A549 (cell line): Measurements from ENCODE around the gene FLII. TPM values are rescaled to one million over a fixed set of nuclear protein-coding genes. Genes with fewer than 3 reads are reported as not detected.

ENCODE experiments used
- ATAC-seq, 2 experiments: fragments of 200-7000 bp in 1 of 2; fragments of >200 bp in 1 of 2; cut with Nextera tagmentation in 1 of 2; cut with Tn5 transposase in 1 of 2; 3 replicates each; pipeline versions ENCODE4 v1.8.0 to v1.9.1; 2018 to 2020; ENCODE audit warnings: mild to moderate bottlenecking in 1 of 2, moderate library complexity in 1 of 2
- CTCF ChIA-PET: fragments of 300-600 bp; sonication (Branson Sonifier 250); formaldehyde crosslinking; extraction: SDS; loops from one replicate; lab custom pipeline; 2021; ENCODE audit warnings: antibody characterized with exemption, inconsistent platforms; lab: Yijun Ruan, JAX
- POLR2A ChIA-PET: fragments of 350-600 bp; formaldehyde crosslinking; extraction: SDS; loops from one replicate; lab custom pipeline; 2021; ENCODE audit warnings: antibody characterized with exemption, inconsistent platforms; lab: Yijun Ruan, JAX
- DNase-seq, 2 experiments: peaks; one replicate each; pipeline versions ENCODE4 v3.0.0 to v3.0.0-alpha.2; 2011 to 2016; ENCODE audit warnings: low read depth in 1 of 2, low spot score in 1 of 2
- FAIRE-seq: peaks from 2 replicates; lab custom pipeline; 2011; peaks lifted over from hg19 to GRCh38; lab: Jason Lieb, UNC
- H3K27ac ChIP-seq, 2 experiments: fragments of >200 bp; sonication (Bioruptor Twin); formaldehyde crosslinking; 3 replicates each; pipeline ENCODE4 v1.5.1; 2016 to 2017
- H3K4me1 ChIP-seq: fragments of >200 bp; sonication (Bioruptor Twin); formaldehyde crosslinking; 3 replicates; pipeline ENCODE4 v1.6.1; 2016
- H3K4me2 ChIP-seq: fragments of >200 bp; sonication (Bioruptor Twin); formaldehyde crosslinking; 3 replicates; pipeline ENCODE4 v1.6.1; 2016
- H3K4me3 ChIP-seq: fragments of >200 bp; sonication (Bioruptor Twin); formaldehyde crosslinking; 3 replicates; pipeline ENCODE4 v1.5.1; 2016
- H3K9me3 ChIP-seq: fragments of >200 bp; sonication (Bioruptor Twin); formaldehyde crosslinking; 3 replicates; pipeline ENCODE4 v1.6.1; 2016
- CHD2 ChIP-seq: fragments of 150-350 bp; IDR thresholded peaks from 2 replicates; pipeline ENCODE4 v1.6.1; 2014; ENCODE audit warnings: low read length; ENCODE audit not compliant: partially characterized antibody
- CHD4 ChIP-seq: fragments of 200-600 bp; sonication (generic); IDR thresholded peaks from 2 replicates; pipeline ENCODE4 v1.6.1; 2016; ENCODE audit warnings: antibody characterized with exemption, mild to moderate bottlenecking, borderline replicate concordance
- CTCF ChIP-seq: fragments of >200 bp; sonication (Bioruptor Twin); formaldehyde crosslinking; IDR thresholded peaks from 3 replicates; pipeline ENCODE4 v1.5.1; 2016
- EHF ChIP-seq: fragments of 250-450 bp; sonication (Bioruptor Pico); IDR thresholded peaks from 2 replicates; pipeline ENCODE4 v1.5.0; 2020; ENCODE audit warnings: mild to moderate bottlenecking
- EHMT2 ChIP-seq: fragments of 200-600 bp; sonication (generic); IDR thresholded peaks from 2 replicates; pipeline ENCODE4 v1.6.1; 2016; ENCODE audit warnings: antibody characterized with exemption, low read depth, mild to moderate bottlenecking, moderate library complexity
- ELK1 ChIP-seq: fragments of 150-350 bp; IDR thresholded peaks from 2 replicates; pipeline ENCODE4 v1.6.1; 2014; ENCODE audit warnings: low read depth, mild to moderate bottlenecking, low read length
- FOSL2 ChIP-seq, 2 experiments: fragments of 450-650 bp in 1 of 2; fragments of >200 bp in 1 of 2; sonication (Bioruptor Twin) in 1 of 2; formaldehyde crosslinking; IDR thresholded peaks; 2 replicates each; pipeline versions ENCODE4 v1.5.0 to v1.6.1; 2016 to 2020; ENCODE audit warnings: mild to moderate bottlenecking in 1 of 2, moderate library complexity in 1 of 2
- GATA3 ChIP-seq: IDR thresholded peaks from 2 replicates; pipeline ENCODE4 v1.6.1; 2012; ENCODE audit warnings: borderline replicate concordance
- HES2 ChIP-seq: fragments of >200 bp; sonication (Bioruptor Twin); formaldehyde crosslinking; IDR thresholded peaks from 2 replicates; pipeline ENCODE4 v1.6.1; 2016
- HEYL ChIP-seq: fragments of 250-450 bp; sonication (Bioruptor Pico); IDR thresholded peaks from 2 replicates; pipeline ENCODE4 v1.8.0; 2021; ENCODE audit warnings: mild to moderate bottlenecking, moderate library complexity
- HMGXB4 ChIP-seq: fragments of 250-450 bp; sonication (Bioruptor Pico); IDR thresholded peaks from 2 replicates; pipeline ENCODE4 v1.5.0; 2021; ENCODE audit warnings: mild to moderate bottlenecking, moderate library complexity, borderline replicate concordance
- HOXA7 ChIP-seq: fragments of 250-450 bp; sonication (Bioruptor Pico); IDR thresholded peaks from 2 replicates; pipeline ENCODE4 v1.5.0; 2020; ENCODE audit warnings: mild to moderate bottlenecking, moderate library complexity
- JUN ChIP-seq, 2 experiments: fragments of >200 bp; sonication (Bioruptor Twin); formaldehyde crosslinking; IDR thresholded peaks; 2 replicates in 1 of 2; 3 replicates in 1 of 2; pipeline ENCODE4 v1.6.1; 2016 to 2017
- JUNB ChIP-seq: fragments of >200 bp; sonication (Bioruptor Twin); formaldehyde crosslinking; IDR thresholded peaks from 2 replicates; pipeline ENCODE4 v1.6.1; 2016
- KDM1A ChIP-seq: fragments of 200-600 bp; sonication (generic); IDR thresholded peaks from 2 replicates; pipeline ENCODE4 v1.6.1; 2016; ENCODE audit warnings: low read depth, mild to moderate bottlenecking
- KDM5A ChIP-seq: fragments of 200-600 bp; sonication (generic); IDR thresholded peaks from 2 replicates; pipeline ENCODE4 v1.6.1; 2016; ENCODE audit warnings: antibody characterized with exemption, mild to moderate bottlenecking
- MAFK ChIP-seq: fragments of 450-650 bp; IDR thresholded peaks from 2 replicates; pipeline ENCODE4 v1.6.1; 2014; ENCODE audit not compliant: partially characterized antibody
- MAX ChIP-seq: IDR thresholded peaks from 2 replicates; pipeline ENCODE4 v1.6.1; 2012
- MYC ChIP-seq: IDR thresholded peaks from 2 replicates; pipeline ENCODE4 v1.6.1; 2012; ENCODE audit warnings: mild to moderate bottlenecking, inconsistent platforms, low read length, improper control_type of control experiment, borderline replicate concordance
- NFE2L2 ChIP-seq: fragments of 150-350 bp; conservative IDR thresholded peaks from 2 replicates; pipeline ENCODE4 v1.6.1; 2014; ENCODE audit warnings: low read length
- NR3C1 ChIP-seq: fragments of >200 bp; sonication (Bioruptor Twin); formaldehyde crosslinking; IDR thresholded peaks from 3 replicates; pipeline ENCODE4 v1.6.1; 2017
- POLR2A ChIP-seq: IDR thresholded peaks from 2 replicates; pipeline ENCODE4 v1.6.1; 2012; ENCODE audit warnings: mild to moderate bottlenecking, low read length
- RFX5 ChIP-seq: fragments of 450-650 bp; IDR thresholded peaks from 2 replicates; pipeline ENCODE4 v1.7.1; 2014; ENCODE audit warnings: antibody characterized with exemption, mild to moderate bottlenecking, moderate library complexity
- TP53 ChIP-seq: fragments of 250-450 bp; sonication (Bioruptor Pico); IDR thresholded peaks from 2 replicates; pipeline ENCODE4 v1.5.0; 2021; ENCODE audit warnings: mild to moderate bottlenecking, moderate library complexity
- WGBS: methylation state at CpG from one replicate; pipeline ENCODE4 v1.1.6; 2017; ENCODE audit errors: missing lambda C conversion rate; 5-methylcytosine and 5-hydroxymethylcytosine counted together
- polyA plus RNA-seq, 4 experiments: library from polyadenylated mRNA; depleted of rRNA in 3 of 4; stranded (reverse); fragments of >200 nt; fragmentation: RNase III in 1 of 4; extraction: RNeasy Plus Mini Kit Qiagen cat#74134 plus additional on column Dnase treatment in 1 of 4; gene quantifications; 2 replicates in 3 of 4; 3 replicates in 1 of 4; pipeline ENCODE4 v1.2.3, GENCODE V29; 2011 to 2017

FLII gene
- polyA plus RNA-seq, 2 of the 4 experiments (the other 2 are of a cell fraction), result 253 to 280 TPM

GRCh38 chr17:18257982-18258355, 569 bp downstream of the FLII start (continued):
- TF ChIP-seq JUNB (no peak), NR3C1 (no peak), MAX (no peak), KDM5A (no peak), HOXA7 (CRISPR knock-in tag) (no peak), KDM1A (no peak), HES2 (no peak), CTCF (no peak), MYC (0 out of 2 replicates have a peak, but pooled peaks have one; percentile 47), FOSL2 (IDR thresholded peaks at IDR 0.05) (no peak), FOSL2 (CRISPR knock-in tag; IDR thresholded peaks at IDR 0.05) (peak; percentile 51), EHMT2 (no peak), HMGXB4 (CRISPR knock-in tag) (no peak), TP53 (no peak), HEYL (CRISPR knock-in tag) (no peak), CHD2 (no peak), RFX5 (no peak), NFE2L2 (no peak), GATA3 (no peak), CHD4 (no peak), POLR2A (no peak; the same call in none of the 2 replicates), MAFK (peak; percentile 38), ELK1 (no peak)

- DNase-seq (peak in 1 of 2 experiments; percentile 63), ATAC-seq (peak in 1 of 2 experiments; percentile 34; a peak in 4 of 6 replicates), FAIRE-seq (no peak)
- Histone ChIP-seq H3K9me3 (no peaks in the 10 kb centered on the region), H3K4me3 (peak overlapping the region; percentile 66), H3K4me1 (peaks cover 31% of the 10 kb centered on the region), H3K4me2 (peak overlapping the region; percentile 94), H3K27ac (peak overlapping the region; percentile 91 to 97)
- POLR2A ChIA-PET, result no interaction called here
- CTCF ChIA-PET, result interaction anchor here (1.7 to 2.9 kb wide), 3 partner anchors 9 to 21 kb away, joined by 3 to 34 read pairs (median 5); no protein-coding TSS in a partner anchor
- TF ChIP-seq EHF (CRISPR knock-in tag) (no peak), JUN (IDR thresholded peaks at IDR 0.05) (no peak; a peak in 1 of 5 replicates)
- 30% methylated on average over 18 of the region's 18 CpGs for WGBS
Observed at GRCh38 chr17:18257268-18257981, 1.1 kb downstream of the FLII start.
